GM18861 (cell line): ENCODE data around the gene EPHB6.

Experiments
- ATAC-seq: cut with Tn5 transposase; IDR thresholded peaks from one replicate; pipeline ENCODE4 v1.9.1; 2021; ENCODE audit not compliant: unreplicated experiment

EPHB6 gene

GRCh38 chr7:142894112-142894984, 39.5 kb downstream of the EPHB6 start:
- ATAC-seq: no peak

GRCh38 chr7:142894985-142895593, 40.2 kb downstream of the EPHB6 start:
- no peak for ATAC-seq

GRCh38 chr7:142896151-142896550, 41.3 kb downstream of the EPHB6 start:
- ATAC-seq: no peak

- no peak for ATAC-seq
Measured at GRCh38 chr7:142896741-142897379, 42.0 kb downstream of the EPHB6 start.

- no peak for ATAC-seq
Measured at GRCh38 chr7:142897691-142898090, 42.8 kb downstream of the EPHB6 start.

- no peak for ATAC-seq
Measured at GRCh38 chr7:142898377-142899170, 43.7 kb downstream of the EPHB6 start.

GRCh38 chr7:142899661-142900060, 44.8 kb downstream of the EPHB6 start:
- no peak for ATAC-seq

- ATAC-seq: no peak
Measured at GRCh38 chr7:142901426-142902259, 46.8 kb downstream of the EPHB6 start.

- ATAC-seq: no peak
Measured at GRCh38 chr7:142904128-142904527, 49.3 kb downstream of the EPHB6 start.

- no peak for ATAC-seq
Measured at GRCh38 chr7:142905759-142906158, 50.9 kb downstream of the EPHB6 start.

- ATAC-seq: no peak
Measured at GRCh38 chr7:142906643-142907042, 51.8 kb downstream of the EPHB6 start.

GRCh38 chr7:142908290-142908689, 53.4 kb downstream of the EPHB6 start:
- no peak for ATAC-seq

- no peak for ATAC-seq
Measured at GRCh38 chr7:142908921-142909890, 54.3 kb downstream of the EPHB6 start.

- ATAC-seq: no peak
Measured at GRCh38 chr7:142910031-142910433, 55.2 kb downstream of the EPHB6 start.

GRCh38 chr7:142910481-142910880, 55.6 kb downstream of the EPHB6 start:
- ATAC-seq: no peak

- ATAC-seq: no peak
Measured at GRCh38 chr7:142913051-142913450, 58.2 kb downstream of the EPHB6 start.

- no peak for ATAC-seq
Measured at GRCh38 chr7:142913566-142913965, 58.7 kb downstream of the EPHB6 start.

- no peak for ATAC-seq
Measured at GRCh38 chr7:142914121-142914520, 59.2 kb downstream of the EPHB6 start.

GRCh38 chr7:142915315-142915714, 60.4 kb downstream of the EPHB6 start:
- no peak for ATAC-seq
